HG03108 (cell line): ENCODE data around the gene CRYM.
"Not testable (repeated sequence)": the region's sequence is repeated elsewhere in the genome, so short reads cannot be mapped to it uniquely, and the experiment has no call there.

Source experiments
- ATAC-seq: cut with Tn5 transposase; IDR thresholded peaks from one replicate; pipeline ENCODE4 v1.9.1; 2021; ENCODE audit warnings: moderate library complexity; ENCODE audit not compliant: unreplicated experiment

CRYM gene

GRCh38 chr16:21277927-21278706 is at the start of gene CRYM:
Gene CRYM, minus strand, starts transcription at chr16:21278290. Its CDS starts 39 bp downstream, at chr16:21278251.
- ATAC-seq = peak; percentile 55

GRCh38 chr16:21327046-21327445 is 49.0 kb upstream of the CRYM start:
- no peak for ATAC-seq

GRCh38 chr16:21326459-21326858 is 48.4 kb upstream of the CRYM start:
- no peak for ATAC-seq

DNA sequence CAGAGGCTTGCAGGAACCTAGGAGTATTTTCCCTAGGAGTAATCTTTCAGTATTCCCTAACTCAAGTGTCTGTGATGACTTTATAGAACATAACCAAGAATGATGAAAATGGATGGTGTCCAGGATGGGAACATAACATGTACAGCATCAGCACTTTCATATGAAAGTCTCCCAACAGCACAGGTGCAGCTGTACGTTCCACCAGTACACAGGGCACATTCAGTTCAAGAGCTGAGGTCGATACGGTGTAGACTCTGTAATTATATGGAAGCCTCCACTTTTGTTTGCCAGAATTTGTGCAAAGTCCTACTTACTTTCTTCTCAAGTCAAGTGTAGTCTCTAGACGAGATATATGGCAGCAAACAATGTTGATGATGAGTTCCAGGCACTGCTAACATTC is 46.2 kb upstream of the CRYM start:
- no peak for ATAC-seq

DNA sequence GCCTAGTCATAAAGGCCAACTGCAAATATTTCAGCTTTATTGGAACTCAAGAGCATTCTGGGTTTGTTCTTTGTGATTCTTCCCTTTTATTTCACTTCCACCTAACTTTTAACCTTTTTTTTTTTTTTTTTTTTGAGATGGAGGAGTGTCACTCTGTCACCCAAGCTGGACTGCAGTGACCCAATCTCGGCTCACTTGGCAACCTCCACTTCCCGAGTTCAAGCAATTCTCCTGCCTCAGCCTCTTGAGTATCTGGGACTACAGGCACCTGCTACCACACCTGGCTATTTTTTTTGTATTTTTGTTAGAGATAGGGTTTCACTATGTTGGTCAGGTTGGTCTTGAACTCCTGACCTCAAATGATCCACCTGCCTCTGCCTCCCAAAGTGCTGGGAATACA is 44.2 kb upstream of the CRYM start:
- ATAC-seq = not testable (repeated sequence)

- no peak for ATAC-seq
Observed at GRCh38 chr16:21321736-21322135, 43.6 kb upstream of the CRYM start.

- no peak for ATAC-seq
Observed at GRCh38 chr16:21314339-21314738, 36.2 kb upstream of the CRYM start.

- not testable (repeated sequence) for ATAC-seq
Observed at GRCh38 chr16:21312863-21313372, 34.8 kb upstream of the CRYM start.

GRCh38 chr16:21312046-21312445 is 34.0 kb upstream of the CRYM start:
- not testable (repeated sequence) for ATAC-seq

- not testable (repeated sequence) for ATAC-seq
Observed at GRCh38 chr16:21306712-21307111, 28.6 kb upstream of the CRYM start.

DNA sequence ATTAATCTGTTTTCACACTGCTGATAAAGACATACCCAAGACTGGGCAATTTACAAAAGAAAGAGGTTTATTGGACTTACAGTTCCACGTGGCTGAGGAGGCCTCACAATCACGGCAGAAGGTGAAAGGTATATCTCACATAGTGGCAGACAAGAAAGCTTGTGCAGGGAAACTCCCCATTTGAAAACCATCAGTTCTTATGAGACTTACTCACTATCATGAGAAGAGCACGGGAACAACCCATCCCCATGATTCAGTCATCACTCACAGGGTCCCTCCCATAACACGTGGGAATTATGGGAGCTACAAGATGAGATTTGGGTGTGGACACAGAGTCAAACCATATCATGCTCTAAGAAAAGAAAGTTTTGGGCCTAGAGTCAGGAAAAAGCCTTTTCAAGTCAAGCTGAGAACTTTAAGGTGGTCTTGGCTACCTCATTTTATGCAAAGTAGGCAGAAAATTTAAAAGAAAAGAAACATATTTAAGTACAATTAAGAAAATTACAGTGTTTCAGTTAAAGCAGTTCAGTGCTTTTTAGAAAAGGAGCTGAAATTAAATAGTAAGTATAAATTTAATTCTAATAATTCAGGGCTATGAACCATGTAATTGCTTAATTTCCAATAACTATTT is 24.9 kb upstream of the CRYM start:
- ATAC-seq = no peak

GRCh38 chr16:21302454-21302853 is 24.4 kb upstream of the CRYM start:
- no peak for ATAC-seq

DNA sequence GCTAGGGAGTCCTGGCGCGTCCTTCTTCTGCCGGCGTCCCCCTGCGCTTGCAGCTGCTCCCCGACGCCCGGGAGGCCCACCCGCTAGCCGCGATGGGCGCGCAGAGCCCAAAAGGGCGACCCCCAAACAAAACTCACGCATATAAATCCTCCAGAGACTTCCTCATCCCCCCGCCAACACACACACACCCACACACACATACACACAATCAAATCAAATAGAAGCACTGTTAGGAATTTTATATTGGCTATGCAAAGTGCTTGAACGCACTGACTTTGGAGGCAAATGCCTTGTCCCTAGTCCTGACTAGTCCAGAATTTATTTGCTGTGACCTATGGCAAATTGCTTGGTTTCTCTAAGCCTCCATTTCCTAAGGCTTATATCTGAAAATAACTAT is 23.8 kb upstream of the CRYM start:
- ATAC-seq = no peak

DNA sequence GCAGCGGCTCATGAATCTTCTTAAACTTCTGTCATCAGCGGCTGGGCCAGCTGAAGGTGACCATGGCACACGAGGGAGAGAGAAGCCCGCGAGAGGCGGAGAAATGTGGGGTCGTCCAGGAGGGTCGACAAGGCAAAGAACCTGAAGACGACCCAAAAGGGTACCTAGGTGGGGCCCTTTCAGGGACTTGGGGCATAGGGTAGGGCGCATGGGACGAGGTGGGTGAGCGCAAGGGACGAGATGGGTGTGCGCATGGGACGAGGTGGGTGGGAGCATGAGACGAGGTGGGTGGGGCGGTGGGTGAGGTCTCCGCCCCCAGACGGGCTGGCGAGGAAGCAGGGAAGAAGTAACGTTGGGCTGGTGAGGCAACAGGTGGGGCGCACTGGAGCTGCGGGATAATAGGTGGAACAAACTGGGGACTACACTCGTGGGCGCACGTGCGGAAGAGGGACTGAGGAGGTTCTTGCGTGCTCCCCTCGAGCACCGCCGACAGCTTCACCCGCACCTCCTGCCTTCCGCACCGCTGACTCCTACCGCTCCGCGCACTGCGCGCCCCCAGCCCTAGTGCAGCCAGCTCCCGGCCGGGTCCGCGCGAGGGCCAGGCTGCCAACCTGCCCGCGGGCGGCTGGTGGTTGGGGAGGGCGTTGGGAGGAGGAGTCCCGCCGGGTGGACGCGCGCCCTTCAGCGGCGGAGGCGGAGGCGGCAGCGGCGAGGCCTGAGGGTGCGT is 23.2 kb upstream of the CRYM start:
- ATAC-seq = peak; percentile 42

DNA sequence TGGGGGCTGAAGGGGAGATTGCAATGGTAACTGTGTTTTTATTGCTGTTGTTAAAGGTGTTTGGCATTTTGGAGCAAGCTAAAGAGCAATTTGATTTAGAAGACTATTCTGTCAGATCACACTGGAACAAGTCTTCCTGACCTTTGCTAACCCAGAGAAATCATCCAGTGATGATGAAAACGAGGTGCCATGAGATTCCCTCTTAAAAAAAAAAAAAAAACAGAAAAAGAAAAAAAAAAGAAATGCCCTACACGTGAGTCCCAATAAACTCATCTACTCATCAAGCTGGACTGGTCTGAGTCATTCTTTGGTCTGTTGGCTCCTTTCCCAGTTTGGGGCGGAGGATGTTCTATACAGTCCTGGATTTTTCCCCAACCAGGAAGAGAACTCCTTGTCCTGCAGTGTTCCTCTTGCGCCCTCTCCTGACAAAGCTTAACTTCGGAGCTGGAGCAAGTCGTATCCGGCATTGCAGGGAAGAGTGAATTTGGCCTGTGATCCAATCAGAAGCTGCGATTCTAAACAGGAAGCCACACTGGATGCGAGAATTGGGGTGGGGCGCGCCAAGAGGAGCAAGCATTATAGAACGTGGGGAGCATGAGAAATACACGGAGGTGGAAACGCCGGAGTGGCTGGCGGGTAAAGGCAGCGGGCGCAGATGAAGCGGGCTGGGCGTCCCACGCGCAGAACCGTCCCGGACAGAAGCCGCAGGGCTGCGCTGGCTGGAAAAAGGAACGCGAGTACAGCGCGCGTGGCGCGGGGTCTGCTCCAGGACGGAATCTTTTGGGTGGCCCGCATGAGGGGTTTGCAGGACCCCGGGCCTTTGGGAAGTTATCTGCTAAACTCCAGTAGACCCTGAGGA is 22.4 kb upstream of the CRYM start:
- peak; percentile 45 for ATAC-seq

GRCh38 chr16:21289789-21290188 is 11.7 kb upstream of the CRYM start:
- ATAC-seq = not testable (repeated sequence)

DNA sequence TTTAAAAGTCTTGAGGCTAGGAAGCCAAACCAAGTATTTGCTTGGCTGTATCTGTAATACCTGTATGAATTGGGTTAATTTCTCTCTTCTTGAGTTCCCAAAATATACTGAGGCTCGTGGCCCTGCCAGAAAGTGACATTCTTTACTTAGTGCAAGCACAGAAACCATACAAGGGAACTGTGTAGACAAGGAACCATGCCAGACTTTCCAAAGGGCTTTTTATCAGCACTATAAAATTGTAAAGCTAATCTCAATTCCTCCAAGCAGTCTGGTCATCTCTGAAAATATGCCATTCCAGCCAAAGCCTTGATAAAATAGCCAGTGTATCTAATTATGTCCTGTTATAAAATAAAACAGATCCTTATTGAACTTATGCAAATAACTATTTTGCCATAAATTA is 7.2 kb upstream of the CRYM start:
- ATAC-seq = no peak

DNA sequence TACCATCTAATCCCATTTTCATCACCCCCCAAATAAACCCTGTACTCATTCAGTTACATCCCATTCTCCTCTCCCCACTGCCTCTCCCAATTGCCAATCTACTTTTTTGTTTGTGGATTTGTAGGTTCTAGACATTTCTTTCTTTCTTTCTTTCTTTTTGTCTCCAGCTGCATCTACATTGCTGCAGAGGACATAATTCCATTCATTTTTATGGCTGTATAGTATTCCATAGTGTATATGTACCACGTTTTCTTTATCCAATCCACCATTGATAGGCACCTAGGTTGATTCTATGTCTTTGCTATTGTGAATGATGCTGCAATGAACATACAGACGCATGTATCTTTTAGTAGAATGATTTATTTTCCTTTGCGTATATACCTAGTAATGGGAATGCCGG is 6.3 kb upstream of the CRYM start:
- no peak for ATAC-seq

GRCh38 chr16:21283521-21284289 is 5.6 kb upstream of the CRYM start:
- no peak for ATAC-seq
